Endothelial cell of umbilical vein (primary cell): ENCODE results near the gene ENPP3. TPM values are rescaled to one million over a fixed set of nuclear protein-coding genes. Genes with fewer than 3 reads are reported as not detected.

Source experiments
- BruUV-seq: library from RNA; stranded (reverse); fragments of 400-500 nt; replicated peaks from 2 replicates; lab custom pipeline; 2021; lab: Mats Ljungman, UMichigan
- CTCF ChIA-PET: fragments of 300-600, 350-600 bp; sonication (Branson Sonifier 250); formaldehyde crosslinking; loops from one replicate; lab custom pipeline; 2021; ENCODE audit warnings: antibody characterized with exemption, inconsistent platforms; lab: Charles Lee
- POLR2A ChIA-PET: fragments of 300-600, 350-600 bp; sonication (Branson Sonifier 250); formaldehyde crosslinking; loops from one replicate; lab custom pipeline; 2021; ENCODE audit warnings: antibody characterized with exemption, inconsistent platforms; lab: Charles Lee
- DNase-seq: peaks from one replicate; pipeline ENCODE4 v3.0.0-alpha.2; 2011; ENCODE audit warnings: low read depth, low spot score
- FAIRE-seq: peaks from 2 replicates; lab custom pipeline; 2011; peaks lifted over from hg19 to GRCh38; lab: Jason Lieb, UNC
- H2AFZ ChIP-seq: 2 replicates; pipeline ENCODE4 v1.6.0; 2012; ENCODE audit warnings: low read depth, low read length, control low read depth, inconsistent platforms
- H3K27ac ChIP-seq: 2 replicates; pipeline ENCODE4 v1.5.1; 2011; ENCODE audit warnings: low read depth, mild to moderate bottlenecking, control low read depth, low read length, moderate library complexity; ENCODE audit not compliant: insufficient read depth
- H3K27me3 ChIP-seq, 2 experiments: 2 replicates each; pipeline versions ENCODE4 v1.6.0 to v1.6.1; 2011; ENCODE audit warnings: low read length in 2 of 2, mixed read lengths in 1 of 2; ENCODE audit not compliant: control insufficient read depth in 2 of 2, insufficient read depth in 2 of 2
- H3K36me3 ChIP-seq, 2 experiments: 2 replicates in 1 of 2; 3 replicates in 1 of 2; pipeline ENCODE4 v1.5.1; 2011; ENCODE audit warnings: low read length in 2 of 2, mild to moderate bottlenecking in 1 of 2, moderate library complexity in 1 of 2; ENCODE audit not compliant: control insufficient read depth in 2 of 2, insufficient read depth in 2 of 2; ENCODE audit errors: extremely low read depth in 1 of 2
- H3K4me1 ChIP-seq: 3 replicates; pipeline ENCODE4 v1.5.1; 2011; ENCODE audit warnings: mild to moderate bottlenecking, low read length; ENCODE audit not compliant: control insufficient read depth, insufficient read depth; ENCODE audit errors: extremely low read depth
- H3K4me2 ChIP-seq: 2 replicates; pipeline ENCODE4 v1.6.1; 2011; ENCODE audit warnings: low read length, control low read depth, mixed read lengths; ENCODE audit not compliant: insufficient read depth
- H3K4me3 ChIP-seq, 3 experiments: fragments of 200-600 bp in 1 of 3; sonication (generic), shearing (Covaris generic) in 1 of 3; replicated peaks in 1 of 3; 2 replicates each; pipeline ENCODE4 v1.5.1; 2011 to 2016; ENCODE audit warnings: control low read depth in 3 of 3, low read length in 3 of 3, mild to moderate bottlenecking in 2 of 3, inconsistent platforms in 1 of 3, low read depth in 1 of 3, moderate library complexity in 1 of 3; ENCODE audit not compliant: insufficient read depth in 1 of 3
- H3K79me2 ChIP-seq: 2 replicates; pipeline ENCODE4 v1.6.0; 2012; ENCODE audit warnings: low read length, inconsistent platforms; ENCODE audit not compliant: control insufficient read depth, insufficient read depth
- H3K9ac ChIP-seq: replicated peaks from 2 replicates; pipeline ENCODE3; 2011; ENCODE audit warnings: low read length, control low read depth; ENCODE audit not compliant: insufficient read depth; ENCODE audit errors: extremely low read depth
- H3K9me1 ChIP-seq: replicated peaks from 3 replicates; pipeline ENCODE4 v1.6.0; 2011; ENCODE audit warnings: mild to moderate bottlenecking, low read length; ENCODE audit not compliant: control insufficient read depth, insufficient read depth; ENCODE audit errors: extremely low read depth
- H3K9me3 ChIP-seq: replicated peaks from 2 replicates; pipeline ENCODE4 v1.5.1; 2012; ENCODE audit warnings: low read length, inconsistent platforms; ENCODE audit not compliant: control insufficient read depth, insufficient read depth
- H4K20me1 ChIP-seq: replicated peaks from 2 replicates; pipeline ENCODE3; 2011; ENCODE audit warnings: mild to moderate bottlenecking, low read length; ENCODE audit not compliant: control insufficient read depth, insufficient read depth; ENCODE audit errors: extremely low read depth
- FOS ChIP-seq: IDR thresholded peaks from 2 replicates; pipeline ENCODE4 v1.6.1; 2011; ENCODE audit warnings: mild to moderate bottlenecking, low read length, moderate library complexity, borderline replicate concordance; ENCODE audit not compliant: insufficient read depth
- GATA2 ChIP-seq: IDR thresholded peaks from 2 replicates; pipeline ENCODE4 v1.7.0; 2011; ENCODE audit warnings: low read depth, mild to moderate bottlenecking, moderate library complexity, mixed read lengths, low read length; ENCODE audit not compliant: insufficient read length, insufficient read depth
- JUN ChIP-seq: IDR thresholded peaks from 2 replicates; pipeline ENCODE4 v1.6.1; 2011; ENCODE audit warnings: borderline replicate concordance, low read depth; ENCODE audit not compliant: insufficient read length, insufficient read depth
- MYC ChIP-seq: IDR thresholded peaks from one replicate; pipeline ENCODE4 v1.6.1; 2011; ENCODE audit warnings: mild to moderate bottlenecking, low read depth, low read length
- POLR2AphosphoS5 ChIP-seq: IDR thresholded peaks from 2 replicates; pipeline ENCODE4 v1.6.1; 2012; ENCODE audit warnings: low read depth, mild to moderate bottlenecking, control low read depth, low read length, moderate library complexity; ENCODE audit not compliant: insufficient read depth
- dilution Hi-C: fragments of 300-500 bp; cut with MboI; formaldehyde crosslinking; loops from one replicate; pipeline ENCODE4 v1.15.0; 2019; ENCODE audit warnings: low sequenced_read_pairs; ENCODE audit not compliant: extremely low pct_ligation_motif_present
- intact Hi-C: fragments of 100-400 bp; cut with micrococcal nuclease; formaldehyde crosslinking; loops from one replicate; pipeline ENCODE4 v1.10.0; 2022
- polyA plus RNA-seq, 4 experiments: library from polyadenylated mRNA; depleted of rRNA in 3 of 4; stranded (reverse) in 3 of 4; unstranded in 1 of 4; fragments of >200 nt; gene quantifications; 2 replicates each; pipeline versions ENCODE4 v1.2.1 to v1.2.3, GENCODE V29; 2011 to 2012; ENCODE audit warnings: missing spikeins in 1 of 4
- total RNA-seq: library from RNA; stranded (reverse); gene quantifications from 2 replicates; pipeline ENCODE4 v1.2.3, GENCODE V29; 2021
- TF ChIP-seq, protein P1 (sequence below), 2 donors: IDR thresholded peaks; 1 replicate in 1 of 2; 2 replicates in 1 of 2; pipeline ENCODE4 v1.5.1; 2011; ENCODE audit warnings: low read length in 2 of 2, mild to moderate bottlenecking in 2 of 2, moderate library complexity in 2 of 2, control low read depth in 1 of 2, inconsistent platforms in 1 of 2, low read depth in 1 of 2; ENCODE audit not compliant: insufficient read depth in 1 of 2; ENCODE audit errors: extremely low read depth in 1 of 2
- TF ChIP-seq, protein P2 (sequence below): IDR thresholded peaks from 2 replicates; pipeline ENCODE4 v1.6.1; 2011; ENCODE audit not compliant: insufficient read depth, insufficient read length

Gene ENPP3
- total and polyA plus RNA-seq, 2 donors (not counting 3 experiments of a cell fraction or from before 2014, with no cell fraction given): not detected

DNA sequence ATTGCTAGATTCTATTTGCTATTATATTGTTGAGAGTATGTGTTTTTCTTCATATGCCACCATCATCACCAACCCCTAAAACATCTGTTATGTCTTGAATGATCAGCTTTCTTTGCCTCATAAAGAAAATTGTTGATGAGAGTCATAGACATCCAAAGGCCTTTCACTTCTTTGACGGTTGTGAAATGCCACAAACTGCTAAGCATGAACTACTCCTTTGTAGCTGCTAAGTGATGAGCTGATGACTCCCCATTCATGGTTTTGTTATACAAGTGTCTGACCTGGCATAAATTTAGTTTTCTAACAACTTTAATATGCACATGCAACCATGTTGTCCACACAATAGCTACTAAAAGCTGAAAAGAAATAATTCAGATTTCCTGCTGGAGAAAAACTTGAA, 8.4 kb upstream of the ENPP3 start:
- Histone ChIP-seq H2AFZ (peak overlapping the region; percentile 58), H3K9me1 (no peaks in the 10 kb centered on the region), H3K9ac (no peak overlapping the region), H3K4me3 (peak overlapping the region in 1 of 3 experiments; percentile 6), H3K36me3 (peaks cover 2 to 5% of the 10 kb centered on the region in 2 experiments), H4K20me1 (no peaks in the 10 kb centered on the region), H3K27me3 (peaks cover 6 to 9% of the 10 kb centered on the region in 2 experiments), H3K9me3 (no peaks in the 10 kb centered on the region), H3K4me2 (peak overlapping the region; percentile 72), H3K4me1 (peaks cover 8% of the 10 kb centered on the region), H3K79me2 (peaks cover 12% of the 10 kb centered on the region), H3K27ac (no peak overlapping the region)
- no TSS peak for BruUV-seq
- CTCF ChIA-PET: interaction anchor here (0.5 to 2.8 kb wide), 21 partner anchors 8 to 757 kb away, joined by 3 to 31 read pairs (median 4); partner anchors contain the start of gene ENPP3
- POLR2A ChIA-PET: interaction anchor here (1.1 kb wide), 1 partner anchor 24 kb away, joined by 7 read pairs; no protein-coding TSS in a partner anchor
- TF ChIP-seq, protein P1, sequence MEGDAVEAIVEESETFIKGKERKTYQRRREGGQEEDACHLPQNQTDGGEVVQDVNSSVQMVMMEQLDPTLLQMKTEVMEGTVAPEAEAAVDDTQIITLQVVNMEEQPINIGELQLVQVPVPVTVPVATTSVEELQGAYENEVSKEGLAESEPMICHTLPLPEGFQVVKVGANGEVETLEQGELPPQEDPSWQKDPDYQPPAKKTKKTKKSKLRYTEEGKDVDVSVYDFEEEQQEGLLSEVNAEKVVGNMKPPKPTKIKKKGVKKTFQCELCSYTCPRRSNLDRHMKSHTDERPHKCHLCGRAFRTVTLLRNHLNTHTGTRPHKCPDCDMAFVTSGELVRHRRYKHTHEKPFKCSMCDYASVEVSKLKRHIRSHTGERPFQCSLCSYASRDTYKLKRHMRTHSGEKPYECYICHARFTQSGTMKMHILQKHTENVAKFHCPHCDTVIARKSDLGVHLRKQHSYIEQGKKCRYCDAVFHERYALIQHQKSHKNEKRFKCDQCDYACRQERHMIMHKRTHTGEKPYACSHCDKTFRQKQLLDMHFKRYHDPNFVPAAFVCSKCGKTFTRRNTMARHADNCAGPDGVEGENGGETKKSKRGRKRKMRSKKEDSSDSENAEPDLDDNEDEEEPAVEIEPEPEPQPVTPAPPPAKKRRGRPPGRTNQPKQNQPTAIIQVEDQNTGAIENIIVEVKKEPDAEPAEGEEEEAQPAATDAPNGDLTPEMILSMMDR (IDR thresholded peaks at IDR 0.05; ENCODE audit: extremely low read depth in 1 of 2, insufficient read depth in 1 of 2, low read depth in 1 of 2, low read length in 2 of 2): no peak
- TF ChIP-seq MYC: no peak
- no peak for TF ChIP-seq FOS
- TF ChIP-seq POLR2AphosphoS5: no peak
- no peak for TF ChIP-seq GATA2
- TF ChIP-seq JUN: no peak
- TF ChIP-seq, protein P2, sequence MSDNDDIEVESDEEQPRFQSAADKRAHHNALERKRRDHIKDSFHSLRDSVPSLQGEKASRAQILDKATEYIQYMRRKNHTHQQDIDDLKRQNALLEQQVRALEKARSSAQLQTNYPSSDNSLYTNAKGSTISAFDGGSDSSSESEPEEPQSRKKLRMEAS: no peak
- intact Hi-C loops (loop anchor here (1.0 to 2.0 kb wide), 2 partner anchors 110 to 236 kb away; no protein-coding TSS in a partner anchor), dilution Hi-C loops (no loop called here)
- FAIRE-seq: no peak
- DNase-seq: no peak
